GM23338 (cell line): ENCODE data around the gene MUC16. TPM values are rescaled to one million over a fixed set of nuclear protein-coding genes. Genes with fewer than 3 reads are reported as not detected.

ENCODE experiments used
- ATAC-seq: fragments of 200-7000 bp; cut with Tn5 transposase; 3 replicates; pipeline ENCODE4 v1.9.1; 2020
- DNase-seq: peaks from one replicate; pipeline ENCODE4 v3.0.0-alpha.2; 2015; ENCODE audit warnings: low spot score
- H2AFZ ChIP-seq: fragments of 200-600 bp; sonication (generic); 2 replicates; pipeline ENCODE4 v1.8.0; 2016; ENCODE audit warnings: antibody characterized with exemption, mild to moderate bottlenecking, moderate library complexity
- H3F3A ChIP-seq: fragments of 200-600 bp; sonication (generic); replicated peaks from 2 replicates; pipeline ENCODE4 v1.8.0; 2017; ENCODE audit warnings: antibody characterized with exemption, mixed run types, low read depth
- H3K27ac ChIP-seq: fragments of 200-600 bp; sonication (generic); 2 replicates; pipeline ENCODE4 v1.6.1; 2016; ENCODE audit warnings: low read depth
- H3K27me3 ChIP-seq: fragments of 200-600 bp; sonication (generic); 2 replicates; pipeline ENCODE4 v1.8.0; 2016; ENCODE audit warnings: mild to moderate bottlenecking, mixed run types, moderate library complexity; ENCODE audit not compliant: insufficient read depth
- H3K36me3 ChIP-seq: fragments of 200-600 bp; sonication (generic); 2 replicates; pipeline ENCODE4 v1.8.0; 2016; ENCODE audit warnings: mild to moderate bottlenecking; ENCODE audit not compliant: insufficient read depth
- H3K4me1 ChIP-seq: fragments of 200-600 bp; sonication (generic); 2 replicates; pipeline ENCODE4 v1.8.0; 2016; ENCODE audit warnings: mild to moderate bottlenecking, moderate library complexity; ENCODE audit not compliant: insufficient read depth
- H3K4me2 ChIP-seq: fragments of 200-600 bp; sonication (generic); 2 replicates; pipeline ENCODE4 v1.7.1; 2017; ENCODE audit warnings: mixed run types
- H3K4me3 ChIP-seq: fragments of 200-600 bp; sonication (generic); 2 replicates; pipeline ENCODE4 v1.6.1; 2016; ENCODE audit warnings: mixed run types
- H3K79me2 ChIP-seq: fragments of 200-600 bp; sonication (generic); replicated peaks from 2 replicates; pipeline ENCODE4 v1.8.0; 2017; ENCODE audit warnings: mild to moderate bottlenecking; ENCODE audit not compliant: insufficient read depth
- H3K9me2 ChIP-seq: fragments of 200-600 bp; sonication (generic); 2 replicates; pipeline ENCODE4 v1.8.0; 2017; ENCODE audit not compliant: insufficient read depth
- H4K20me1 ChIP-seq: fragments of 200-600 bp; sonication (generic); replicated peaks from 2 replicates; pipeline ENCODE4 v1.8.0; 2017; ENCODE audit warnings: mild to moderate bottlenecking; ENCODE audit not compliant: insufficient read depth
- H3K27ac Mint-ChIP-seq: 2 replicates; pipeline ENCODE4 v1.8.0; 2020; ENCODE audit warnings: inconsistent platforms, mild to moderate bottlenecking, moderate library complexity, mixed read lengths
- H3K27me3 Mint-ChIP-seq: 3 replicates; pipeline ENCODE4 v1.8.0; 2022; ENCODE audit warnings: low read depth, mild to moderate bottlenecking, moderate library complexity, mixed read lengths, inconsistent platforms; ENCODE audit not compliant: insufficient read depth, poor library complexity
- H3K36me3 Mint-ChIP-seq: 3 replicates; pipeline ENCODE4 v1.8.0; 2021; ENCODE audit warnings: low read depth, mild to moderate bottlenecking, inconsistent platforms, moderate library complexity, mixed read lengths
- H3K4me1 Mint-ChIP-seq: 3 replicates; pipeline ENCODE4 v1.8.0; 2020; ENCODE audit warnings: mild to moderate bottlenecking, inconsistent platforms, mixed read lengths
- H3K4me3 Mint-ChIP-seq: 3 replicates; pipeline ENCODE4 v1.8.0; 2021; ENCODE audit warnings: moderate library complexity, mild to moderate bottlenecking, inconsistent platforms, mixed read lengths
- H3K9me3 Mint-ChIP-seq: 3 replicates; pipeline ENCODE4 v1.8.0; 2020; ENCODE audit warnings: moderate library complexity, mild to moderate bottlenecking, inconsistent platforms, mixed read lengths
- CREB1 ChIP-seq: fragments of 250-450 bp; sonication (Bioruptor Pico); IDR thresholded peaks from 2 replicates; pipeline ENCODE4 v1.5.0; 2020; ENCODE audit warnings: low read depth, mild to moderate bottlenecking, moderate library complexity
- CTCF ChIP-seq, 2 experiments: fragments of 200-600 bp in 1 of 2; sonication (generic) in 1 of 2; conservative IDR thresholded peaks; 2 replicates each; pipeline versions ENCODE4 v1.5.1 to v1.6.1; 2016 to 2017; ENCODE audit warnings: antibody characterized with exemption in 2 of 2, low read depth in 2 of 2, mild to moderate bottlenecking in 2 of 2, moderate library complexity in 1 of 2
- EZH2phosphoT487 ChIP-seq: fragments of 200-600 bp; sonication (generic); IDR thresholded peaks from one replicate; pipeline ENCODE4 v1.8.1; 2018; ENCODE audit warnings: antibody characterized with exemption; ENCODE audit not compliant: unreplicated experiment
- JUNB ChIP-seq: IDR thresholded peaks from one replicate; pipeline ENCODE4 v1.6.1; 2016; ENCODE audit warnings: antibody characterized with exemption; ENCODE audit not compliant: unreplicated experiment
- POLR2AphosphoS5 ChIP-seq: IDR thresholded peaks from 2 replicates; pipeline ENCODE4 v1.6.1; 2016; ENCODE audit warnings: antibody characterized with exemption, low read depth
- REST ChIP-seq: IDR thresholded peaks from one replicate; pipeline ENCODE4 v1.6.1; 2018; ENCODE audit warnings: antibody characterized with exemption; ENCODE audit not compliant: unreplicated experiment
- ZNF331 ChIP-seq: fragments of 250-450 bp; sonication (Bioruptor Pico); IDR thresholded peaks from 2 replicates; pipeline ENCODE4 v1.5.0; 2020; ENCODE audit warnings: low read depth, mild to moderate bottlenecking, moderate library complexity
- ZNF462 ChIP-seq: fragments of 250-450 bp; sonication (Bioruptor Pico); IDR thresholded peaks from 2 replicates; pipeline ENCODE4 v1.5.0; 2020; ENCODE audit warnings: mild to moderate bottlenecking, moderate library complexity
- polyA plus RNA-seq: library from polyadenylated mRNA; unstranded; fragments of >200 nt; fragmentation: Nextera tagmentation; extraction: Ambion mirVana; gene quantifications from 2 replicates; pipeline ENCODE4 v1.2.1, GENCODE V29; 2016
- total RNA-seq: library from RNA; depleted of rRNA; stranded (reverse); fragments of >200 nt; shearing (Covaris generic); gene quantifications from 2 replicates; pipeline ENCODE4 v1.2.3, GENCODE V29; 2014

Gene MUC16
- total and polyA plus RNA-seq, 2 experiments from 2014 or later, result 0.06 to 0.42 TPM

- peaks cover 99% of the 10 kb centered on the region for H3K9me3 Mint-ChIP-seq
- no peak for ATAC-seq
Measured at GRCh38 chr19:9041023-9041422, 30.8 kb upstream of the MUC16 start.

More at GRCh38 chr19:9041023-9041422, 30.8 kb upstream of the MUC16 start:
- Histone ChIP-seq H3F3A (no peaks in the 10 kb centered on the region), H4K20me1 (no peaks in the 10 kb centered on the region), H3K27me3 (no peaks in the 10 kb centered on the region), H3K27ac (no peak overlapping the region), H3K4me3 (no peak overlapping the region), H3K36me3 (no peaks in the 10 kb centered on the region), H3K4me2 (no peak overlapping the region), H2AFZ (no peak overlapping the region), H3K4me1 (no peaks in the 10 kb centered on the region), H3K79me2 (no peaks in the 10 kb centered on the region), H3K9me2 (no peaks in the 10 kb centered on the region)
- peaks cover 51% of the 10 kb centered on the region for H3K36me3 Mint-ChIP-seq
- DNase-seq, result no peak
- no peak overlapping the region for H3K27ac Mint-ChIP-seq
- peaks cover 5% of the 10 kb centered on the region for H3K27me3 Mint-ChIP-seq
- no peak overlapping the region for H3K4me3 Mint-ChIP-seq
- no peak for TF ChIP-seq EZH2phosphoT487
- TF ChIP-seq CREB1 (CRISPR knock-in tag), result no peak
- no peak for TF ChIP-seq CTCF (conservative IDR thresholded peaks at IDR 0.05; ENCODE audit: low read depth in 2 of 2)
- TF ChIP-seq JUNB, result no peak
- no peak for TF ChIP-seq REST
- TF ChIP-seq ZNF331, result no peak
- TF ChIP-seq POLR2AphosphoS5, result no peak
- TF ChIP-seq ZNF462 (CRISPR knock-in tag), result no peak
- no peaks in the 10 kb centered on the region for H3K4me1 Mint-ChIP-seq
